ENCODE results near the gene CAMK1.

DNA sequence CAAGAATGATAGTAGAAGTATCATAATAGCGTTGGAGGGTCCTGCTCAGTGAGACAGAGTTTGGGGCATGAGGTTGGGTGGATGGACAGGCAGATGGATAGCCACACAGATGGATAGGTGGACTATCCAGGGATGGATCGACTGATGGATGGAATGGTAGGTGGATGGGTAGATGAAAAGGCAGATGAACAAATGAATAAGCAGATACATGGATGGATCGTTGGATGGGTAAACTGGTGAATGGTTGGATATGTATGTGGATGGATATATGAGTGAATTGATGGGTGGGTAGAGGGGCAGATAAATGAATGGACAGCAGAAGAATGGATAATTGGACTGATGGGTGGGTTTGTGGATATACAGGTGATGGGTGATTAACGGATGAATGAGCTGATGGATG, 56.6 kb downstream of the CAMK1 start:
- TF ChIP-seq SUZ12 (IDR thresholded peaks at IDR 0.05; ENCODE audit: extremely low read depth, insufficient read depth, insufficient read length) (no peak), ZNF274 (IDR thresholded peaks at IDR 0.05; ENCODE audit: low read depth, low read length) (no peak), YY1 (IDR thresholded peaks at IDR 0.05; ENCODE audit: insufficient read depth, insufficient read length) (no peak)
